GM12873 (cell line): ENCODE results near the gene GALNT8.

Experiments
- CTCF ChIP-seq: IDR thresholded peaks from 2 replicates; pipeline ENCODE4 v1.5.1; 2012; ENCODE audit warnings: low read depth, mild to moderate bottlenecking, moderate library complexity, low read length, control low read depth; ENCODE audit not compliant: insufficient read depth; ENCODE audit errors: missing control alignments

The GALNT8 gene

GRCh38 chr12:4725057-4725456 is 4.9 kb downstream of the GALNT8 start:
- TF ChIP-seq CTCF, result no peak

GRCh38 chr12:4734625-4735340 is 14.6 kb downstream of the GALNT8 start:
- TF ChIP-seq CTCF, result no peak

- no peak for TF ChIP-seq CTCF
Observed at GRCh38 chr12:4736091-4736490, 15.9 kb downstream of the GALNT8 start.

- no peak for TF ChIP-seq CTCF
Observed at GRCh38 chr12:4738541-4738940, 18.3 kb downstream of the GALNT8 start.

- no peak for TF ChIP-seq CTCF
Observed at GRCh38 chr12:4742416-4742970, 22.3 kb downstream of the GALNT8 start.

GRCh38 chr12:4743046-4743445 is 22.8 kb downstream of the GALNT8 start:
- TF ChIP-seq CTCF, result no peak

- no peak for TF ChIP-seq CTCF
Observed at GRCh38 chr12:4744709-4745108, 24.5 kb downstream of the GALNT8 start.
